Breast epithelium (tissue), 4 donors: ENCODE results near the gene PIK3R1. TPM values are rescaled to one million over a fixed set of nuclear protein-coding genes. Genes with fewer than 3 reads are reported as not detected.

Experiments
- DNase-seq, 2 donors: peaks; one replicate each; pipeline ENCODE4 v3.0.0-alpha.2; 2019; ENCODE audit warnings: low spot score in 2 of 2
- H3K27ac ChIP-seq, 2 donors: fragments of 200-600 bp; sonication (generic) in 1 of 2; one replicate each; pipeline ENCODE4 v1.5.1; 2016 to 2019; ENCODE audit warnings: mild to moderate bottlenecking in 1 of 2
- H3K27me3 ChIP-seq, 2 donors: fragments of 200-600 bp; sonication (generic) in 1 of 2; one replicate each; pipeline versions ENCODE4 v1.5.1 to v1.6.0; 2017 to 2019; ENCODE audit warnings: control low read depth in 1 of 2, mild to moderate bottlenecking in 1 of 2
- H3K36me3 ChIP-seq: fragments of 200-600 bp; one replicate; pipeline ENCODE4 v1.5.1; 2019
- H3K4me1 ChIP-seq, 2 donors: fragments of 200-600 bp; sonication (generic); one replicate each; pipeline ENCODE4 v1.5.1; 2016 to 2019; ENCODE audit warnings: control low read depth in 1 of 2
- H3K4me3 ChIP-seq, 3 donors: fragments of 200-600 bp; sonication (generic); 1 replicate in 2 of 3; 2 replicates in 1 of 3; pipeline ENCODE4 v1.5.1; 2016 to 2019; ENCODE audit warnings: mild to moderate bottlenecking in 3 of 3, moderate library complexity in 2 of 3
- H3K9me3 ChIP-seq, 2 donors: fragments of 200-600 bp; sonication (generic) in 1 of 2; one replicate each; pipeline ENCODE4 v1.5.1; 2016 to 2019; ENCODE audit warnings: control low read depth in 1 of 2
- POLR2A ChIP-seq: fragments of 450-650 bp; IDR thresholded peaks from one replicate; pipeline ENCODE4 v1.6.1; 2016; ENCODE audit warnings: antibody characterized with exemption, mild to moderate bottlenecking, moderate library complexity
- POLR2AphosphoS5 ChIP-seq, 3 donors: sonication (generic); formaldehyde crosslinking; IDR thresholded peaks; one replicate each; pipeline ENCODE4 v1.6.1; 2017; ENCODE audit warnings: antibody characterized with exemption in 3 of 3
- intact Hi-C: fragments of 100-400 bp; cut with DNase I; formaldehyde crosslinking; loops from one replicate; pipeline ENCODE4 v1.15.1; 2023; ENCODE audit warnings: low total_unique reads
- total RNA-seq, 3 donors: library from RNA; depleted of rRNA; stranded (reverse); fragments of >200 nt; gene quantifications; one replicate each; pipeline ENCODE4 v1.1.0, GENCODE V29; 2016
- TF ChIP-seq, protein P1 (sequence below), 3 donors: fragments of 450-650 bp; IDR thresholded peaks; one replicate each; pipeline ENCODE4 v1.5.1; 2016 to 2017; ENCODE audit warnings: antibody characterized with exemption in 3 of 3, mild to moderate bottlenecking in 3 of 3, moderate library complexity in 3 of 3

PIK3R1 gene
- total RNA-seq, 3 donors from 2014 or later, result 193 to 429 (median 275) TPM

DNA sequence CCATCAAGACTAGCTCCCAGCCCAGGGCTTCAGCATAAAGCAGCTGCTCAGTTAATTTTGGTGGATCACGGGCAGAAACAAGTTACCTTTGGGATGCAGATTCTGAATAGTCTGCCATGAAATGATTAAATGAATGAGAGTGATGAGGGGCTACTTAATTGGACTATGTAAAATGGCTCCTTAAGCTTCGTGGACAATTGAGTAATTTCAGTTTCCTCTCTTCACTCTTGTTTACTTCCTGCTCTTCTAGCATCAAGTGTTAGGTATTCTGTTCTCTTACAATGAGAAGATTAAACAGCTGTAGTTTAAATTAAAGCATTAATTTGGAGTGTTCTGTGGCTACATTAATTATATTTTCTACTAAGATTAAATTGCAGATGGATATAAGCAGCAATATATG, 28.1 kb downstream of the PIK3R1 start:
- Histone ChIP-seq H3K27me3 (no peaks in the 10 kb centered on the region), H3K4me1 (peaks cover 0 to 8% of the 10 kb centered on the region in 2 donors), H3K27ac (peak overlapping the region; percentile 52 to 80), H3K9me3 (no peaks in the 10 kb centered on the region), H3K4me3 (no peak overlapping the region), H3K36me3 (no peaks in the 10 kb centered on the region)
- TF ChIP-seq POLR2AphosphoS5 (IDR thresholded peaks at IDR 0.05) (no peak), POLR2A (no peak)
- TF ChIP-seq, protein P1, sequence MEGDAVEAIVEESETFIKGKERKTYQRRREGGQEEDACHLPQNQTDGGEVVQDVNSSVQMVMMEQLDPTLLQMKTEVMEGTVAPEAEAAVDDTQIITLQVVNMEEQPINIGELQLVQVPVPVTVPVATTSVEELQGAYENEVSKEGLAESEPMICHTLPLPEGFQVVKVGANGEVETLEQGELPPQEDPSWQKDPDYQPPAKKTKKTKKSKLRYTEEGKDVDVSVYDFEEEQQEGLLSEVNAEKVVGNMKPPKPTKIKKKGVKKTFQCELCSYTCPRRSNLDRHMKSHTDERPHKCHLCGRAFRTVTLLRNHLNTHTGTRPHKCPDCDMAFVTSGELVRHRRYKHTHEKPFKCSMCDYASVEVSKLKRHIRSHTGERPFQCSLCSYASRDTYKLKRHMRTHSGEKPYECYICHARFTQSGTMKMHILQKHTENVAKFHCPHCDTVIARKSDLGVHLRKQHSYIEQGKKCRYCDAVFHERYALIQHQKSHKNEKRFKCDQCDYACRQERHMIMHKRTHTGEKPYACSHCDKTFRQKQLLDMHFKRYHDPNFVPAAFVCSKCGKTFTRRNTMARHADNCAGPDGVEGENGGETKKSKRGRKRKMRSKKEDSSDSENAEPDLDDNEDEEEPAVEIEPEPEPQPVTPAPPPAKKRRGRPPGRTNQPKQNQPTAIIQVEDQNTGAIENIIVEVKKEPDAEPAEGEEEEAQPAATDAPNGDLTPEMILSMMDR (IDR thresholded peaks at IDR 0.05), result no peak
- intact Hi-C loops, result no loop called here
- DNase-seq, result no peak

GRCh38 chr5:68245319-68245718, 29.8 kb downstream of the PIK3R1 start:
- no peak for DNase-seq
- H3K4me1 ChIP-seq, result peaks cover 4 to 9% of the 10 kb centered on the region in 2 donors
- H3K4me3 ChIP-seq, result no peak overlapping the region
- no peaks in the 10 kb centered on the region for H3K36me3 ChIP-seq
- no peaks in the 10 kb centered on the region for H3K27me3 ChIP-seq
- intact Hi-C loops, result no loop called here
- no peaks in the 10 kb centered on the region for H3K9me3 ChIP-seq
- H3K27ac ChIP-seq, result no peak overlapping the region
- no peak for TF ChIP-seq POLR2A
- TF ChIP-seq POLR2AphosphoS5 (IDR thresholded peaks at IDR 0.05), result no peak
- TF ChIP-seq, protein P1 (IDR thresholded peaks at IDR 0.05), result no peak

DNA sequence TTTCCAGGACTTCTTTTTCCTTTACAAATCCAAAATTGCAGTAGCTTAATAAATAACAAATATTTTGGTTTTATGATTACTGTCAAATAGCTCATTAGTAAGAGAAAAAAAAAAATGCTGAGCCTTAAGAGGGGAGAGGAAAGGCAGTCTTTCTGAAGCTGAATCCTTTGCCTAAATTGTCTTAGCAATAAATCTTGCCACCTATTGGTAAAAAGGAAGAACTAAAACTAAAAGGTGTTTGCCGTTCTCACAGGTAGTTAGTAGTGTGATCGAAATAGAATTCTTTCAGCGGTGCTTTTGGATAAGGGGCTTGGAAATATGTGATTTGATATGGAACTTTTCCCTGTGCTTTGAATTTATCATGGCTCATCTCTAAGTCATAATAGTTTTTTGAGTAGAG, 31.2 kb downstream of the PIK3R1 start:
- no peaks in the 10 kb centered on the region for H3K9me3 ChIP-seq
- no peaks in the 10 kb centered on the region for H3K36me3 ChIP-seq
- no peak for DNase-seq
- no peak overlapping the region for H3K4me3 ChIP-seq
- intact Hi-C loops, result no loop called here
- H3K4me1 ChIP-seq, result peaks cover 4 to 15% of the 10 kb centered on the region in 2 donors
- H3K27me3 ChIP-seq, result no peaks in the 10 kb centered on the region
- TF ChIP-seq, protein P1 (IDR thresholded peaks at IDR 0.05), result peak in 1 of 3 donors; percentile 22
- TF ChIP-seq POLR2A, result no peak
- no peak overlapping the region for H3K27ac ChIP-seq

- Histone ChIP-seq H3K4me3 (no peak overlapping the region), H3K36me3 (no peaks in the 10 kb centered on the region), H3K27me3 (no peaks in the 10 kb centered on the region), H3K27ac (peak overlapping the region in 1 of 2 donors; percentile 17), H3K9me3 (no peaks in the 10 kb centered on the region), H3K4me1 (peaks cover 4 to 15% of the 10 kb centered on the region in 2 donors)
- no peak for TF ChIP-seq POLR2AphosphoS5 (IDR thresholded peaks at IDR 0.05)
- TF ChIP-seq, protein P1 (IDR thresholded peaks at IDR 0.05), result no peak
- no peak for TF ChIP-seq POLR2A
- intact Hi-C loops, result no loop called here
- no peak for DNase-seq
These were observed 32.1 kb downstream of the PIK3R1 start for GRCh38 chr5:68247627-68248026.

DNA sequence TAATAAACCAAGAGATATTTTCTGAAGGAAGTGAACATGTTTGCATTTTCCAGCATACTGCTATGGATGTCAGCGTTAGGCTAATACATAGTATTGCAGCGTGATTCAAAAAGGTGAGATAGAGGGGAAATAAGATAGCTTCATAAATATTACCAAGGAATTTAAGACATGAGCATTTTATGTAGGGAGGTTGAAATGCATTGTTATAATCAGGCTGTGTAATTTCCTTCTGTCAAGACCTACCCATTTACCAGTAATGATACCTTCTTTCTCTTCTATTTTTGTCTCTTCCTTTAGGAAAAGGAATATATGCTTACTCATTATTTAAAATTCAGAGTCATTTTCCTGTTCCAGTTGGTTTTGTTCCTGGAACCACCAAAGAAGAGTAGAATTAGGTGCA, 33.3 kb downstream of the PIK3R1 start:
- TF ChIP-seq POLR2AphosphoS5 (IDR thresholded peaks at IDR 0.05) (no peak), POLR2A (no peak)
- TF ChIP-seq, protein P1 (IDR thresholded peaks at IDR 0.05), result no peak
- DNase-seq, result no peak
- no peaks in the 10 kb centered on the region for H3K36me3 ChIP-seq
- H3K27ac ChIP-seq, result peak overlapping the region in 1 of 2 donors; percentile 81
- no peaks in the 10 kb centered on the region for H3K27me3 ChIP-seq
- H3K9me3 ChIP-seq, result no peaks in the 10 kb centered on the region
- H3K4me3 ChIP-seq, result no peak overlapping the region
- intact Hi-C loops, result no loop called here
- peaks cover 4 to 15% of the 10 kb centered on the region in 2 donors for H3K4me1 ChIP-seq
